Adipose tissue (tissue), 3 donors: Measurements from ENCODE around the gene CFAP57. TPM values are rescaled to one million over a fixed set of nuclear protein-coding genes. Genes with fewer than 3 reads are reported as not detected.

ENCODE experiments used
- H3K27ac ChIP-seq: one replicate; pipeline ENCODE4 v1.5.1; 2013; ENCODE audit warnings: low read depth, low read length
- WGBS, 3 donors: extraction: QIAGEN DNeasy Blood & Tissue Kit; methylation state at CpG; one replicate each; pipeline ENCODE4 v1.1.7; 2013; 5-methylcytosine and 5-hydroxymethylcytosine counted together
- polyA plus RNA-seq, 3 donors: library from polyadenylated mRNA; stranded (reverse); fragments of 200-250 nt; gene quantifications; one replicate each; pipeline ENCODE4 v1.2.3, GENCODE V29; 2013
- donor health status: healthy with polysubstance abuse.
- donor health status: Bipolar disorder and iron deficiency.
- donor health status: healthy.

The CFAP57 gene
- polyA plus RNA-seq, 3 donors = 0.07 to 0.11 (median 0.07) TPM

DNA sequence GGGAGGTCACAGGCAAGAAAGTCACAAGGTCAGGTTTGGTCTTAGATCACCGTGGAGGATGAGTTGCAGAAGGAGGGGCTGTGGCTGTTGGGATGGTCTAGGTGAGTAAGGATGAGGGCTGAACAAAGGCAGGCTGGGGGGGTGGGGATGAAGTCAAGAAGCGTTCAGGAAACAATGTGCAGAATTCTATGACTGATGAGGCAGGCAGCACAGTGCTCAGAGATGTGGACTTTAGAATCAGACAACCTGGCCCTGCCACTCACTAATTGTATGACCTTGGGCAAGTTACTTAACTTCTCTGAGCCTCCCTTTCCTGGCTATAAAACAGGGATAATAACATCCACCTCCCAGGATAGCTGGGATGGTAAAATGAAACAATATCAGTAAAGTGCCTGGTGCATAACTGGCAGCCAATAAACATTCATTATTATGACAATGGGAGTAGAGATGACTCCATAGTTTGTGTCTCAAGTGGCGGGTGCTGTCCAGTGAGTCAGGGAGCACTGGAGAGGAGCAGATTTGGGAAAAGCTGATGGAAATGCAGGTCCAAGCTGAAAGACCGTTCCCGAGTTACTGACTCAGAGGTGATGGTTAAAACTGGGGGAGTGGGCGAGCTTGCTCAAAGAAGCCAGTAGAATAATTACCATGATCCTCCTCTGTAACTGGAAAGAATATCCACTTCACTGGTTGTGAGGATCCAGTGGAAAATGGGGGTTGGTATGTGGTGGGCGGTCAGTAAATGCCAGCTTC lies 130.8 kb downstream of the CFAP57 start:
- no peak overlapping the region for H3K27ac ChIP-seq
- WGBS, 3 donors = 59 to 65% (median 64%) methylated on average over 7 of the region's 7 CpGs

GRCh38 chr1:43303471-43304313 lies 131.6 kb downstream of the CFAP57 start:
- 58 to 74% (median 63%) methylated on average over 8 of the region's 8 CpGs for WGBS, 3 donors
- H3K27ac ChIP-seq = no peak overlapping the region

Other genes with a start within 250 kb of the CFAP57 start
- 10 to 100 TPM in 1 of 3 donors, 1 to 10 TPM in 2; 4.4 to 25.4 (median 6.6) TPM for gene SLC2A1, start 213.5 kb upstream of the CFAP57 start, polyA plus RNA-seq
- gene EBNA1BP2, start within 50 bp of the CFAP57 start, polyA plus RNA-seq = 10 to 100 TPM; 32.2 to 69.6 (median 42.6) TPM
- gene TMEM125, start 97.7 kb downstream of the CFAP57 start, polyA plus RNA-seq = 10 to 100 TPM in 1 of 3 donors, 1 to 10 TPM in 1, not detected in 1; 2.5 to 45.3 TPM
- gene C1orf210, start 113.3 kb downstream of the CFAP57 start, polyA plus RNA-seq = 10 to 100 TPM in 1 of 3 donors, 1 to 10 TPM in 1, under 1 TPM in 1; 0.22 to 14.5 (median 2.8) TPM
- 10 to 100 TPM; 10.2 to 56.7 (median 55.3) TPM for gene TIE1, start 128.7 kb downstream of the CFAP57 start, polyA plus RNA-seq
- gene MPL, start 165.5 kb downstream of the CFAP57 start, polyA plus RNA-seq = under 1 TPM in 2 of 3 donors, not detected in 1; 0.07 to 0.08 TPM
- gene CDC20, start 186.7 kb downstream of the CFAP57 start, polyA plus RNA-seq = 1 to 10 TPM in 1 of 3 donors, under 1 TPM in 2; 0.55 to 1.5 (median 0.89) TPM
- 100 to 1,000 TPM in 1 of 3 donors, 10 to 100 TPM in 2; 53.1 to 132 (median 61.7) TPM for gene ELOVL1, start 195.7 kb downstream of the CFAP57 start, polyA plus RNA-seq
- 10 to 100 TPM; 20.5 to 33.4 (median 28.6) TPM for gene MED8, start 217.5 kb downstream of the CFAP57 start, polyA plus RNA-seq
- 10 to 100 TPM in 2 of 3 donors, 1 to 10 TPM in 1; 8.9 to 24.1 (median 15.1) TPM for gene SZT2, start 217.6 kb downstream of the CFAP57 start, polyA plus RNA-seq